HepG2 (cell line): ENCODE results near the gene KCNQ2. TPM values are rescaled to one million over a fixed set of nuclear protein-coding genes. Genes with fewer than 3 reads are reported as not detected.

ENCODE experiments used
- ATAC-seq: fragments of 200-7000 bp; cut with Tn5 transposase; 3 replicates; pipeline ENCODE4 v1.9.1; 2020; ENCODE audit warnings: mild to moderate bottlenecking, moderate library complexity
- BruUV-seq: library from RNA; stranded (reverse); fragments of 400-500 nt; replicated peaks from 2 replicates; lab custom pipeline; 2021; lab: Mats Ljungman, UMichigan
- CTCF ChIA-PET: fragments of 300-600 bp; formaldehyde crosslinking; extraction: SDS; loops from one replicate; lab custom pipeline; 2021; ENCODE audit warnings: low total read pairs, inconsistent platforms, low intra/inter-chr PET ratio; lab: Yijun Ruan, JAX
- POLR2A ChIA-PET: fragments of 350-600 bp; sonication (Branson Sonifier 250); formaldehyde crosslinking; loops from one replicate; lab custom pipeline; 2020; ENCODE audit warnings: antibody characterized with exemption, inconsistent platforms; lab: Yijun Ruan, JAX
- DNase-seq: peaks from one replicate; pipeline ENCODE4 v3.0.0-alpha.2; 2015; ENCODE audit warnings: low spot score
- FAIRE-seq: peaks from 3 replicates; lab custom pipeline; 2011; peaks lifted over from hg19 to GRCh38; lab: Jason Lieb, UNC
- H2AFZ ChIP-seq: one replicate; pipeline ENCODE4 v1.6.1; 2011; ENCODE audit warnings: low read length, inconsistent platforms
- H3K27ac ChIP-seq: fragments of 300-600 bp; 3 replicates; pipeline ENCODE4 v1.8.0; 2011; ENCODE audit warnings: mixed run types, mild to moderate bottlenecking, mixed read lengths, low read length, inconsistent platforms; ENCODE audit not compliant: insufficient read depth; ENCODE audit errors: extremely low read length
- H3K27me3 ChIP-seq, 2 experiments: fragments of 200-600 bp in 1 of 2; 2 replicates in 1 of 2; 3 replicates in 1 of 2; pipeline versions ENCODE4 v1.6.0 to v1.8.0; 2011; ENCODE audit warnings: low read length in 2 of 2, mild to moderate bottlenecking in 2 of 2, moderate library complexity in 2 of 2, inconsistent platforms in 1 of 2; ENCODE audit not compliant: insufficient read depth in 2 of 2, control insufficient read depth in 1 of 2
- H3K36me3 ChIP-seq, 2 experiments: fragments of 200-600 bp in 1 of 2; replicated peaks in 1 of 2; 2 replicates in 1 of 2; 3 replicates in 1 of 2; pipeline versions ENCODE4 v1.5.1 to v1.8.0; 2011; ENCODE audit warnings: low read length in 2 of 2, inconsistent platforms in 1 of 2; ENCODE audit not compliant: insufficient read depth in 2 of 2, control insufficient read depth in 1 of 2
- H3K4me1 ChIP-seq: 2 replicates; pipeline ENCODE4 v1.5.1; 2012; ENCODE audit warnings: low read length, inconsistent platforms; ENCODE audit not compliant: insufficient read depth
- H3K4me2 ChIP-seq: 2 replicates; pipeline ENCODE4 v1.6.0; 2011; ENCODE audit warnings: low read depth, low read length, inconsistent platforms
- H3K4me3 ChIP-seq, 3 experiments: fragments of 200-600 bp in 1 of 3; sonication (generic), shearing (Covaris generic) in 1 of 3; replicated peaks in 1 of 3; 2 replicates each; pipeline ENCODE4 v1.5.1; 2011 to 2016; ENCODE audit warnings: low read length in 3 of 3, inconsistent platforms in 2 of 3, low read depth in 2 of 3, mild to moderate bottlenecking in 2 of 3, control low read depth in 1 of 3, mixed read lengths in 1 of 3; ENCODE audit not compliant: insufficient read depth in 1 of 3
- H3K79me2 ChIP-seq: one replicate; pipeline ENCODE4 v1.6.1; 2011; ENCODE audit warnings: low read length, inconsistent platforms; ENCODE audit not compliant: insufficient read depth
- H3K9ac ChIP-seq: 2 replicates; pipeline ENCODE4 v1.6.0; 2011; ENCODE audit warnings: mild to moderate bottlenecking, low read depth, low read length, inconsistent platforms; ENCODE audit not compliant: insufficient read depth
- H3K9me3 ChIP-seq: 2 replicates; pipeline ENCODE4 v1.5.1; 2012; ENCODE audit warnings: mild to moderate bottlenecking, low read length
- H4K20me1 ChIP-seq: 2 replicates; pipeline ENCODE4 v1.6.0; 2011; ENCODE audit warnings: inconsistent platforms, mild to moderate bottlenecking, low read length, moderate library complexity; ENCODE audit not compliant: insufficient read depth
- RFX5 ChIP-seq: IDR thresholded peaks from 2 replicates; pipeline ENCODE4 v1.6.1; 2011; ENCODE audit warnings: low read depth, low read length, improper control_type of control experiment
- TCF7 ChIP-seq: sonication (generic); IDR thresholded peaks from 2 replicates; pipeline ENCODE4 v1.6.1; 2016; ENCODE audit warnings: antibody characterized with exemption, low read depth
- ZBTB21 ChIP-seq: sonication (generic); formaldehyde crosslinking; IDR thresholded peaks from 2 replicates; pipeline ENCODE4 v1.4.0; 2020; ENCODE audit warnings: missing genetic modification reagents
- ZNF446 ChIP-seq: sonication (generic); formaldehyde crosslinking; IDR thresholded peaks from 2 replicates; pipeline ENCODE4 v1.5.0; 2020; ENCODE audit warnings: mild to moderate bottlenecking, missing genetic modification reagents
- ZNF674 ChIP-seq: sonication (generic); formaldehyde crosslinking; IDR thresholded peaks from 2 replicates; pipeline ENCODE4 v1.5.0; 2020; ENCODE audit warnings: low read depth, mild to moderate bottlenecking, missing genetic modification reagents
- WGBS: methylation state at CpG from one replicate; pipeline ENCODE4 v1.1.6; 2017; ENCODE audit warnings: low lambda C conversion rate; 5-methylcytosine and 5-hydroxymethylcytosine counted together
- in situ Hi-C: cut with HindIII; loops from 2 replicates; pipeline ENCODE4 v1.10.0; 2017; ENCODE audit warnings: low pct_unique_long_range_greater_than_20kb; ENCODE audit not compliant: extremely low pct_ligation_motif_present
- intact Hi-C: fragments of 100-400 bp; cut with micrococcal nuclease; formaldehyde crosslinking; loops from one replicate; pipeline ENCODE4 v1.10.0; 2022; ENCODE audit not compliant: unreplicated experiment
- polyA plus RNA-seq, 8 experiments: library from polyadenylated mRNA; depleted of rRNA in 3 of 8; stranded (reverse) in 7 of 8; unstranded in 1 of 8; fragments of >200 nt; fragmentation: Illumina TruSeq in 4 of 8; extraction: Trizol in 4 of 8; gene quantifications; 2 replicates each; pipeline versions ENCODE4 v1.2.1 to v1.2.3, GENCODE V29; 2011 to 2016; ENCODE audit warnings: low read depth in 4 of 8, missing spikeins in 1 of 8, mixed read lengths in 1 of 8; ENCODE audit not compliant: insufficient read depth in 1 of 8
- total RNA-seq, 5 experiments: library from RNA; depleted of rRNA; stranded (reverse); fragments of >200 nt; fragmentation: Illumina TruSeq; extraction: Trizol; gene quantifications; 2 replicates each; pipeline ENCODE4 v1.2.3, GENCODE V29; 2016; ENCODE audit warnings: low read depth in 1 of 5
- TF ChIP-seq, protein P1 (sequence below): sonication (generic); formaldehyde crosslinking; IDR thresholded peaks from 2 replicates; pipeline ENCODE4 v1.4.0; 2020; ENCODE audit warnings: missing genetic modification reagents
- TF ChIP-seq, protein P2 (sequence below), 2 experiments: sonication (generic) in 1 of 2; formaldehyde crosslinking in 1 of 2; IDR thresholded peaks; 2 replicates each; pipeline versions ENCODE4 v1.4.0 to v1.6.1; 2018 to 2020; ENCODE audit warnings: missing genetic modification reagents in 2 of 2, borderline replicate concordance in 1 of 2, low read depth in 1 of 2, mild to moderate bottlenecking in 1 of 2, missing biosample characterization in 1 of 2
- TF ChIP-seq, protein P3 (sequence below): sonication (generic); formaldehyde crosslinking; IDR thresholded peaks from 2 replicates; pipeline ENCODE4 v1.4.0; 2020; ENCODE audit warnings: mild to moderate bottlenecking, low read depth, missing genetic modification reagents
- TF ChIP-seq, protein P4 (sequence below): sonication (generic); formaldehyde crosslinking; IDR thresholded peaks from 2 replicates; pipeline ENCODE4 v1.5.0; 2020; ENCODE audit warnings: mild to moderate bottlenecking, missing genetic modification reagents
- TF ChIP-seq, protein P5 (sequence below): sonication (generic); formaldehyde crosslinking; IDR thresholded peaks from 2 replicates; pipeline ENCODE4 v1.5.0; 2020; ENCODE audit warnings: mild to moderate bottlenecking, low read depth, missing genetic modification reagents, borderline replicate concordance
- TF ChIP-seq, protein P6 (sequence below): sonication (generic); formaldehyde crosslinking; IDR thresholded peaks from 2 replicates; pipeline ENCODE4 v1.8.0; 2022; ENCODE audit warnings: missing genetic modification reagents, mild to moderate bottlenecking, inconsistent platforms, borderline replicate concordance
- TF ChIP-seq, protein P7 (sequence below): IDR thresholded peaks from 2 replicates; pipeline ENCODE4 v1.6.1; 2016

Gene KCNQ2
- total and polyA plus RNA-seq, 2 of the 13 experiments (the other 11 are each of a cell fraction or from before 2014, with no cell fraction given) = not detected

DNA sequence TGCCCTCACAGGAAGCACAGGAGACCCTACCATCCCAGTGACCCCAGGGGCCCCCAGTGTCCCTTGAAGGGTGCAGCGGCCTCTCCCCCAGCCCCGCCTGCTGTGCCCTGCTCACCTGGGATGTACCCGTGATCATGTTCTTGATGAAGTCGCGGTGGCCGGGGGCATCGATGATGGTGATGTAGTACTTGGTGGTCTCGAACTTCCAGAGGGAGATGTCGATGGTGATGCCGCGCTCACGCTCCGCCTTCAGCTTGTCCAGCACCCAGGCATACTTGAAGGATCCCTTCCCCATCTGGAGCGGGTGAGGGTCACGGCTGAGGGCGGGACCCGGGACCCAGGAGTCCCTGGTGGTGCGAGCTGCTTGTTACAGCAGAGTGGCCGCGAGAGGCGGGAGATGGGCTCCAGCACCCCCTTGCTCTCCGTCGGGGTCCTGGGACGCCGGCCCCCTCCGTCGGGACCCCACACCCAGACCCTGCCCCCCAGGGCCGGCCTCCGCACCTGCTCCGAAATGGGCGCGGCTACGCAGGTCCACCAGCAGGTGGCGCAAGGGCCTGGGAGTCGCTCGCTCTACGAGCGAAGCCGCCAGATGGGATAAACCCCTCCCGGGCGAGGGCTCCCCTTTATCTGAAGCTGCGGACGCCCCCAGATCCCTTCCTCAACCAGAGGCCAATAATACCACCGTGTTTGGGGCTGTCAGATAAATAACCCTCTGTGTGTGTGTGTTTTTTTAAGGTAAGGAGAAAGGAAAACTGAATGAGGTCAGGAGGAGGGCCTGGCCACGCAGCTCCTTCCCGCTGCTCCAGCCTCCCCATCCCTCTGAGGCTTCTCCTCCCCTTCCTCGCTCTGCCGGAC lies 23.5 kb upstream of the KCNQ2 start:
- ChIA-PET CTCF (interaction anchor here (1.1 to 1.4 kb wide), 2 partner anchors 23 to 42 kb away, joined by 4 read pairs; partner anchors contain the start of gene PTK6), POLR2A (no interaction called here)
- H3K9me3 ChIP-seq = no peaks in the 10 kb centered on the region
- no peaks in the 10 kb centered on the region for H3K79me2 ChIP-seq
- in situ Hi-C loops (no loop called here), intact Hi-C loops (no loop called here)
- ATAC-seq = peak; percentile 68
- BruUV-seq = no TSS peak
- DNase-seq = peak; percentile 49
- no peak overlapping the region for H2AFZ ChIP-seq
- 0 out of 2 replicates have a peak, but pooled peaks cover 5% of the 10 kb centered on the region for H3K4me1 ChIP-seq
- H3K27ac ChIP-seq = no peak overlapping the region
- peak overlapping the region; percentile 58 for H3K4me2 ChIP-seq
- H3K27me3 ChIP-seq = peaks cover 34 to 65% of the 10 kb centered on the region in 2 experiments
- peak overlapping the region in 1 of 3 experiments; percentile 39; a peak in 2 of 6 replicates for H3K4me3 ChIP-seq
- 20% methylated on average over 30 of the region's 48 CpGs for WGBS
- no peaks in the 10 kb centered on the region for H3K36me3 ChIP-seq
- peaks cover 6% of the 10 kb centered on the region; the same call in 1 of the 2 replicates for H4K20me1 ChIP-seq
- peak; percentile 46 for FAIRE-seq
- H3K9ac ChIP-seq = no peak overlapping the region
- TF ChIP-seq, protein P1, sequence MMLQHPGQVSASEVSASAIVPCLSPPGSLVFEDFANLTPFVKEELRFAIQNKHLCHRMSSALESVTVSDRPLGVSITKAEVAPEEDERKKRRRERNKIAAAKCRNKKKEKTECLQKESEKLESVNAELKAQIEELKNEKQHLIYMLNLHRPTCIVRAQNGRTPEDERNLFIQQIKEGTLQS = no peak
- TF ChIP-seq ZNF446 (CRISPR knock-in tag) = no peak
- TF ChIP-seq, protein P2, sequence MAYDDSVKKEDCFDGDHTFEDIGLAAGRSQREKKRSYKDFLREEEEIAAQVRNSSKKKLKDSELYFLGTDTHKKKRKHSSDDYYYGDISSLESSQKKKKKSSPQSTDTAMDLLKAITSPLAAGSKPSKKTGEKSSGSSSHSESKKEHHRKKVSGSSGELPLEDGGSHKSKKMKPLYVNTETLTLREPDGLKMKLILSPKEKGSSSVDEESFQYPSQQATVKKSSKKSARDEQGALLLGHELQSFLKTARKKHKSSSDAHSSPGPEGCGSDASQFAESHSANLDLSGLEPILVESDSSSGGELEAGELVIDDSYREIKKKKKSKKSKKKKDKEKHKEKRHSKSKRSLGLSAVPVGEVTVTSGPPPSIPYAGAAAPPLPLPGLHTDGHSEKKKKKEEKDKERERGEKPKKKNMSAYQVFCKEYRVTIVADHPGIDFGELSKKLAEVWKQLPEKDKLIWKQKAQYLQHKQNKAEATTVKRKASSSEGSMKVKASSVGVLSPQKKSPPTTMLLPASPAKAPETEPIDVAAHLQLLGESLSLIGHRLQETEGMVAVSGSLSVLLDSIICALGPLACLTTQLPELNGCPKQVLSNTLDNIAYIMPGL (CRISPR knock-in tag; IDR thresholded peaks at IDR 0.05; ENCODE audit: borderline replicate concordance in 1 of 2, low read depth in 1 of 2) = peak; percentile 57 to 61; a peak in 3 of 4 replicates
- no peak for TF ChIP-seq ZNF674 (CRISPR knock-in tag)
- TF ChIP-seq, protein P3, sequence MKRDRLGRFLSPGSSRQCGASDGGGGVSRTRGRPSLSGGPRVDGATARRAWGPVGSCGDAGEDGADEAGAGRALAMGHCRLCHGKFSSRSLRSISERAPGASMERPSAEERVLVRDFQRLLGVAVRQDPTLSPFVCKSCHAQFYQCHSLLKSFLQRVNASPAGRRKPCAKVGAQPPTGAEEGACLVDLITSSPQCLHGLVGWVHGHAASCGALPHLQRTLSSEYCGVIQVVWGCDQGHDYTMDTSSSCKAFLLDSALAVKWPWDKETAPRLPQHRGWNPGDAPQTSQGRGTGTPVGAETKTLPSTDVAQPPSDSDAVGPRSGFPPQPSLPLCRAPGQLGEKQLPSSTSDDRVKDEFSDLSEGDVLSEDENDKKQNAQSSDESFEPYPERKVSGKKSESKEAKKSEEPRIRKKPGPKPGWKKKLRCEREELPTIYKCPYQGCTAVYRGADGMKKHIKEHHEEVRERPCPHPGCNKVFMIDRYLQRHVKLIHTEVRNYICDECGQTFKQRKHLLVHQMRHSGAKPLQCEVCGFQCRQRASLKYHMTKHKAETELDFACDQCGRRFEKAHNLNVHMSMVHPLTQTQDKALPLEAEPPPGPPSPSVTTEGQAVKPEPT (CRISPR knock-in tag) = peak; percentile 69
- TF ChIP-seq, protein P4, sequence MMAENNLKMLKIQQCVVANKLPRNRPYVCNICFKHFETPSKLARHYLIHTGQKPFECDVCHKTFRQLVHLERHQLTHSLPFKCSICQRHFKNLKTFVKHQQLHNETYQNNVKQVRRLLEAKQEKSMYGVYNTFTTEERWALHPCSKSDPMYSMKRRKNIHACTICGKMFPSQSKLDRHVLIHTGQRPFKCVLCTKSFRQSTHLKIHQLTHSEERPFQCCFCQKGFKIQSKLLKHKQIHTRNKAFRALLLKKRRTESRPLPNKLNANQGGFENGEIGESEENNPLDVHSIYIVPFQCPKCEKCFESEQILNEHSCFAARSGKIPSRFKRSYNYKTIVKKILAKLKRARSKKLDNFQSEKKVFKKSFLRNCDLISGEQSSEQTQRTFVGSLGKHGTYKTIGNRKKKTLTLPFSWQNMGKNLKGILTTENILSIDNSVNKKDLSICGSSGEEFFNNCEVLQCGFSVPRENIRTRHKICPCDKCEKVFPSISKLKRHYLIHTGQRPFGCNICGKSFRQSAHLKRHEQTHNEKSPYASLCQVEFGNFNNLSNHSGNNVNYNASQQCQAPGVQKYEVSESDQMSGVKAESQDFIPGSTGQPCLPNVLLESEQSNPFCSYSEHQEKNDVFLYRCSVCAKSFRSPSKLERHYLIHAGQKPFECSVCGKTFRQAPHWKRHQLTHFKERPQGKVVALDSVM = 0 out of 2 replicates have a peak, but pooled peaks have one; percentile 20
- TF ChIP-seq, protein P5, sequence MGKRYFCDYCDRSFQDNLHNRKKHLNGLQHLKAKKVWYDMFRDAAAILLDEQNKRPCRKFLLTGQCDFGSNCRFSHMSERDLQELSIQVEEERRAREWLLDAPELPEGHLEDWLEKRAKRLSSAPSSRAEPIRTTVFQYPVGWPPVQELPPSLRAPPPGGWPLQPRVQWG (CRISPR knock-in tag) = no peak
- no peak for TF ChIP-seq ZBTB21 (CRISPR knock-in tag)
- TF ChIP-seq TCF7 = no peak
- TF ChIP-seq, protein P6, sequence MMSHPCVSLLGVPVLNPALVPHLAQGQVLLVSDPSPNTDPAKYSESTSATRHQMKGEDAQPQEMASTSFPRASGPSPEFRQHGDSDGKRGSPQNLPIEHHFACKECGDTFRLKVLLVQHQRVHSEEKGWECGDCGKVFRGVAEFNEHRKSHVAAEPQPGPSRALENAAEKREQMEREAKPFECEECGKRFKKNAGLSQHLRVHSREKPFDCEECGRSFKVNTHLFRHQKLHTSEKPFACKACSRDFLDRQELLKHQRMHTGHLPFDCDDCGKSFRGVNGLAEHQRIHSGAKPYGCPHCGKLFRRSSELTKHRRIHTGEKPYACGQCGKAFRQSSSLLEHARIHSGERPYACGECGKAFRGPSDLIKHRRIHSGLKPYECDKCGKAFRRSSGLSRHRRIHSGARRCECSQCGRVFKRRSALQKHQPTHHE (CRISPR knock-in tag) = no peak
- TF ChIP-seq, protein P7, sequence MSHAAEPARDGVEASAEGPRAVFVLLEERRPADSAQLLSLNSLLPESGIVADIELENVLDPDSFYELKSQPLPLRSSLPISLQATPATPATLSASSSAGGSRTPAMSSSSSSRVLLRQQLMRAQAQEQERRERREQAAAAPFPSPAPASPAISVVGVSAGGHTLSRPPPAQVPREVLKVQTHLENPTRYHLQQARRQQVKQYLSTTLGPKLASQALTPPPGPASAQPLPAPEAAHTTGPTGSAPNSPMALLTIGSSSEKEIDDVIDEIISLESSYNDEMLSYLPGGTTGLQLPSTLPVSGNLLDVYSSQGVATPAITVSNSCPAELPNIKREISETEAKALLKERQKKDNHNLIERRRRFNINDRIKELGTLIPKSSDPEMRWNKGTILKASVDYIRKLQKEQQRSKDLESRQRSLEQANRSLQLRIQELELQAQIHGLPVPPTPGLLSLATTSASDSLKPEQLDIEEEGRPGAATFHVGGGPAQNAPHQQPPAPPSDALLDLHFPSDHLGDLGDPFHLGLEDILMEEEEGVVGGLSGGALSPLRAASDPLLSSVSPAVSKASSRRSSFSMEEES (CRISPR knock-in tag) = no peak
- TF ChIP-seq RFX5 = no peak
